ENCODE results near the gene ADAT3. TPM values are rescaled to one million over a fixed set of nuclear protein-coding genes. Genes with fewer than 3 reads are reported as not detected.

ADAT3 gene
- total RNA-seq, 1 experiment from 2014 or later = 12.6 TPM

DNA sequence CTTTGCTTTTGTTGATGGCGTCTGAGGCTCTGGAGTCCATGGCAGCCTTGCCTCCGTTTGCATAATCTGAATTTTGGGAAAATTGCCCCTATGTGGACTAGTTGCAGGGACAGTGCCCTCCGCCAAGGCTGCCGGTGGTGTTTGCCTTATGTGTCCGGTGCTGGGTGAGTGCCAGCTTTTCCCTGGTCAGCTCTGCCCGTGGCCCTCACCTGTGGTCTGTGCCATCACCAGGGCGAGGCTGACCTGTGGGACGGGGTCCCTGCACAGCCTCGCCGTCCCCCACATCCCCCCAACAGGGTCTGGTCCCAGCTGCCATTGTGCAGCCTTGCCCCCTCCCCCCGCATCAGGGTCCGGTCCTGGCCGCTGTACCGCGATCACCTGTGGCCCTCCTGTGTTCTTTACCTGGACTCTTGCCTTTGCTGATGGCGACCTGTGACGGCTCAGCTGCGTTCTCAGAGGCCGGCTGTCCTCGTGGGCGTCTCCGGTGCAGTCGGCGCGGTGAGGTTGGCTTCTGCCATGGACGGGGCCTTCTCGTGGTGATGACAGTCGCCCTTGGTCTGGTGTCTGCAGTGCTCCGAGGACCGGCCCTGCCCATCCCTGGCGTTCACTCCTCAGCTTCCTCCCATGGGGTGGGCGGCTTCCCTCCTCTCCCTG is 48.4 kb downstream of the ADAT3 start:
- intact Hi-C loops (cut with micrococcal nuclease; ENCODE audit: unreplicated experiment) = no loop called here
- H3K27me3 ChIP-seq (replicated peaks; ENCODE audit: control insufficient read depth, insufficient read depth, low read length) = no peaks in the 10 kb centered on the region
- BruUV-seq (replicated peaks) = no TSS peak
- Mint-ChIP-seq H3K4me3 (ENCODE audit: unreplicated experiment) (no peak overlapping the region), H3K27me3 (ENCODE audit: insufficient read depth, unreplicated experiment) (no peaks in the 10 kb centered on the region), H3K9me3 (ENCODE audit: unreplicated experiment) (no peaks in the 10 kb centered on the region), H3K27ac (ENCODE audit: unreplicated experiment) (no peak overlapping the region), H3K36me3 (ENCODE audit: insufficient read depth, unreplicated experiment) (peaks cover 22% of the 10 kb centered on the region), H3K4me1 (ENCODE audit: low read depth, unreplicated experiment) (no peaks in the 10 kb centered on the region)
- TF ChIP-seq, protein P1, sequence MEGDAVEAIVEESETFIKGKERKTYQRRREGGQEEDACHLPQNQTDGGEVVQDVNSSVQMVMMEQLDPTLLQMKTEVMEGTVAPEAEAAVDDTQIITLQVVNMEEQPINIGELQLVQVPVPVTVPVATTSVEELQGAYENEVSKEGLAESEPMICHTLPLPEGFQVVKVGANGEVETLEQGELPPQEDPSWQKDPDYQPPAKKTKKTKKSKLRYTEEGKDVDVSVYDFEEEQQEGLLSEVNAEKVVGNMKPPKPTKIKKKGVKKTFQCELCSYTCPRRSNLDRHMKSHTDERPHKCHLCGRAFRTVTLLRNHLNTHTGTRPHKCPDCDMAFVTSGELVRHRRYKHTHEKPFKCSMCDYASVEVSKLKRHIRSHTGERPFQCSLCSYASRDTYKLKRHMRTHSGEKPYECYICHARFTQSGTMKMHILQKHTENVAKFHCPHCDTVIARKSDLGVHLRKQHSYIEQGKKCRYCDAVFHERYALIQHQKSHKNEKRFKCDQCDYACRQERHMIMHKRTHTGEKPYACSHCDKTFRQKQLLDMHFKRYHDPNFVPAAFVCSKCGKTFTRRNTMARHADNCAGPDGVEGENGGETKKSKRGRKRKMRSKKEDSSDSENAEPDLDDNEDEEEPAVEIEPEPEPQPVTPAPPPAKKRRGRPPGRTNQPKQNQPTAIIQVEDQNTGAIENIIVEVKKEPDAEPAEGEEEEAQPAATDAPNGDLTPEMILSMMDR (IDR thresholded peaks at IDR 0.05; ENCODE audit: insufficient read depth in 1 of 2, low read depth in 1 of 2, low read length in 1 of 2, severe bottlenecking in 1 of 2, unreplicated experiment in 1 of 2) = no peak
- H3K4me1 ChIP-seq = no peaks in the 10 kb centered on the region
- ChIA-PET POLR2A (no interaction called here), CTCF (no interaction called here)
- H3K9me3 ChIP-seq = no peaks in the 10 kb centered on the region
- no peak for DNase-seq
- H3K4me3 ChIP-seq (ENCODE audit: low read depth, low read length) = no peak overlapping the region
- no peaks in the 10 kb centered on the region; the same call in 1 of the 2 replicates for H3K36me3 ChIP-seq (ENCODE audit: control insufficient read depth, insufficient read depth, low read length)

DNA sequence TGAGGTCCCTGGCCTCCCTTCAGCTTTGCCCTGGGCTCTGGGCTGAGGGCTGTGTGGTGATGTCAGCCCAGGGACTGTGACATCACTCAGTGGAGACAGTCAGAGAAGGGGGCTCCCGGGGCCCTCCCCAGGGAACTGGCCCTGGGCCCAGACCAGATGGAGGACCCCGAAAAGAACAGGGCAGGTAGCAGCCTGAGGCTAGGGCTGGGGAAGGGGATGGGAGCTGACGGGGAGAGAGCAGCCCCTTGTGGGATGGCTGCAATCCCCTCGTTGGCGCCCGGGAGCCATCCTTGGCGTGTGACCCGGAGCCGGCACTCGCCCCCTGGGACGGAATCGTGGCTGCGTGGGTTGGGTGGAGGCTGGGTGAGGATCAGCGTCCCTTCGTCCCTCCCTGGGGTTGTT is 49.3 kb downstream of the ADAT3 start:
- Mint-ChIP-seq H3K9me3 (ENCODE audit: unreplicated experiment) (no peaks in the 10 kb centered on the region), H3K4me3 (ENCODE audit: unreplicated experiment) (no peak overlapping the region), H3K4me1 (ENCODE audit: low read depth, unreplicated experiment) (no peaks in the 10 kb centered on the region), H3K27me3 (ENCODE audit: insufficient read depth, unreplicated experiment) (no peaks in the 10 kb centered on the region), H3K27ac (ENCODE audit: unreplicated experiment) (no peak overlapping the region), H3K36me3 (ENCODE audit: insufficient read depth, unreplicated experiment) (peaks cover 15% of the 10 kb centered on the region)
- ChIA-PET POLR2A (no interaction called here), CTCF (no interaction called here)
- Histone ChIP-seq H3K4me3 (ENCODE audit: low read depth, low read length) (no peak overlapping the region), H3K27me3 (replicated peaks; ENCODE audit: control insufficient read depth, insufficient read depth, low read length) (no peaks in the 10 kb centered on the region), H3K4me1 (no peaks in the 10 kb centered on the region), H3K36me3 (ENCODE audit: control insufficient read depth, insufficient read depth, low read length) (no peaks in the 10 kb centered on the region), H3K9me3 (no peaks in the 10 kb centered on the region)
- TF ChIP-seq, protein P1 (IDR thresholded peaks at IDR 0.05; ENCODE audit: insufficient read depth in 1 of 2, low read depth in 1 of 2, low read length in 1 of 2, severe bottlenecking in 1 of 2, unreplicated experiment in 1 of 2) = no peak
- DNase-seq = no peak
- intact Hi-C loops (cut with micrococcal nuclease; ENCODE audit: unreplicated experiment) = no loop called here
- no TSS peak for BruUV-seq (replicated peaks)

- Histone ChIP-seq H3K4me1 (no peaks in the 10 kb centered on the region), H3K9me3 (no peaks in the 10 kb centered on the region), H3K27me3 (replicated peaks; ENCODE audit: control insufficient read depth, insufficient read depth, low read length) (no peaks in the 10 kb centered on the region), H3K36me3 (ENCODE audit: control insufficient read depth, insufficient read depth, low read length) (no peaks in the 10 kb centered on the region), H3K4me3 (ENCODE audit: low read depth, low read length) (no peak overlapping the region)
- Mint-ChIP-seq H3K27me3 (ENCODE audit: insufficient read depth, unreplicated experiment) (no peaks in the 10 kb centered on the region), H3K4me1 (ENCODE audit: low read depth, unreplicated experiment) (no peaks in the 10 kb centered on the region), H3K4me3 (ENCODE audit: unreplicated experiment) (no peak overlapping the region), H3K27ac (ENCODE audit: unreplicated experiment) (no peak overlapping the region), H3K9me3 (ENCODE audit: unreplicated experiment) (no peaks in the 10 kb centered on the region), H3K36me3 (ENCODE audit: insufficient read depth, unreplicated experiment) (peaks cover 12% of the 10 kb centered on the region)
- BruUV-seq (replicated peaks) = no TSS peak
- POLR2A ChIA-PET = no interaction called here
- intact Hi-C loops (cut with micrococcal nuclease; ENCODE audit: unreplicated experiment) = no loop called here
- CTCF ChIA-PET = no interaction called here
- TF ChIP-seq, protein P1 (IDR thresholded peaks at IDR 0.05; ENCODE audit: insufficient read depth in 1 of 2, low read depth in 1 of 2, low read length in 1 of 2, severe bottlenecking in 1 of 2, unreplicated experiment in 1 of 2) = no peak
- DNase-seq = no peak
Observed at GRCh38 chr19:1955171-1956121, 50.2 kb downstream of the ADAT3 start.

All from Caco-2 (cell line).